Astrocyte (in vitro differentiated cells and primary cell): Measurements from ENCODE around the gene CPA4. TPM values are rescaled to one million over a fixed set of nuclear protein-coding genes. Genes with fewer than 3 reads are reported as not detected.

Experiments
- DNase-seq: peaks from one replicate; pipeline ENCODE4 v3.0.0-alpha.2; 2010; ENCODE audit warnings: low read depth
- FAIRE-seq: peaks from 2 replicates; lab custom pipeline; 2011; peaks lifted over from hg19 to GRCh38; lab: Jason Lieb, UNC
- H2AFZ ChIP-seq: 2 replicates; pipeline ENCODE4 v1.6.0; 2012; ENCODE audit warnings: low read depth, low read length, inconsistent platforms
- H3K27ac ChIP-seq: 2 replicates; pipeline ENCODE4 v1.5.1; 2011; ENCODE audit warnings: low read depth, low read length, inconsistent platforms
- H3K27me3 ChIP-seq: 2 replicates; pipeline ENCODE4 v1.6.0; 2011; ENCODE audit warnings: low read length, inconsistent platforms; ENCODE audit not compliant: insufficient read depth
- H3K36me3 ChIP-seq: 2 replicates; pipeline ENCODE4 v1.5.1; 2011; ENCODE audit warnings: low read length, inconsistent platforms; ENCODE audit not compliant: insufficient read depth
- H3K4me1 ChIP-seq: 2 replicates; pipeline ENCODE4 v1.5.1; 2011; ENCODE audit warnings: low read length, inconsistent platforms; ENCODE audit not compliant: insufficient read depth
- H3K4me2 ChIP-seq: 2 replicates; pipeline ENCODE4 v1.6.0; 2012; ENCODE audit warnings: low read length, inconsistent platforms
- H3K4me3 ChIP-seq: 2 replicates; pipeline ENCODE4 v1.5.1; 2011; ENCODE audit warnings: low read depth, mild to moderate bottlenecking, low read length, inconsistent platforms; ENCODE audit not compliant: insufficient read depth
- H3K79me2 ChIP-seq: 2 replicates; pipeline ENCODE4 v1.6.0; 2012; ENCODE audit warnings: mild to moderate bottlenecking, low read length, inconsistent platforms; ENCODE audit not compliant: insufficient read depth
- H3K9ac ChIP-seq: 2 replicates; pipeline ENCODE4 v1.6.0; 2012; ENCODE audit warnings: mild to moderate bottlenecking, low read length, inconsistent platforms
- H3K9me3 ChIP-seq: 2 replicates; pipeline ENCODE4 v1.5.1; 2012; ENCODE audit warnings: low read depth, mild to moderate bottlenecking, low read length, inconsistent platforms; ENCODE audit not compliant: insufficient read depth
- H4K20me1 ChIP-seq: 2 replicates; pipeline ENCODE4 v1.6.0; 2012; ENCODE audit warnings: low read length, inconsistent platforms; ENCODE audit not compliant: insufficient read depth
- H3K27ac Mint-ChIP-seq: one replicate; pipeline ENCODE4 v1.8.0; 2021; ENCODE audit warnings: mild to moderate bottlenecking, mixed read lengths; ENCODE audit not compliant: unreplicated experiment
- H3K27me3 Mint-ChIP-seq: one replicate; pipeline ENCODE4 v1.8.0; 2021; ENCODE audit warnings: low read depth, mixed read lengths; ENCODE audit not compliant: unreplicated experiment
- H3K36me3 Mint-ChIP-seq: one replicate; pipeline ENCODE4 v1.8.0; 2021; ENCODE audit warnings: low read depth, mixed read lengths; ENCODE audit not compliant: unreplicated experiment
- H3K4me1 Mint-ChIP-seq: one replicate; pipeline ENCODE4 v1.8.0; 2021; ENCODE audit warnings: low read depth, mixed read lengths; ENCODE audit not compliant: unreplicated experiment
- H3K4me3 Mint-ChIP-seq: one replicate; pipeline ENCODE4 v1.8.0; 2021; ENCODE audit warnings: mild to moderate bottlenecking, moderate library complexity, mixed read lengths; ENCODE audit not compliant: unreplicated experiment
- H3K9me3 Mint-ChIP-seq: one replicate; pipeline ENCODE4 v1.8.0; 2021; ENCODE audit warnings: mild to moderate bottlenecking, mixed read lengths; ENCODE audit not compliant: unreplicated experiment
- CTCF ChIP-seq: IDR thresholded peaks from 2 replicates; pipeline ENCODE4 v1.5.1; 2011; ENCODE audit warnings: low read depth, mild to moderate bottlenecking, inconsistent platforms, low read length, moderate library complexity; ENCODE audit not compliant: insufficient read depth
- EZH2 ChIP-seq: IDR thresholded peaks from 2 replicates; pipeline ENCODE4 v1.6.1; 2012; ENCODE audit warnings: mild to moderate bottlenecking, low read length, inconsistent platforms; ENCODE audit not compliant: insufficient read depth
- total RNA-seq: library from RNA; stranded (reverse); gene quantifications from 2 replicates; pipeline ENCODE4 v1.2.1, GENCODE V29; 2021

CPA4 gene
- total RNA-seq, 1 donor from 2014 or later: 111 TPM

GRCh38 chr7:130349911-130350782 is 57.2 kb downstream of the CPA4 start:
- DNase-seq (no peak), FAIRE-seq (no peak)
- no peak overlapping the region for H3K4me2 ChIP-seq
- no peak overlapping the region for H3K27ac ChIP-seq
- no peaks in the 10 kb centered on the region for H3K9me3 ChIP-seq
- H3K4me3 ChIP-seq: no peak overlapping the region
- Mint-ChIP-seq H3K27ac (no peak overlapping the region), H3K9me3 (no peaks in the 10 kb centered on the region), H3K4me3 (no peak overlapping the region), H3K4me1 (peaks cover 40% of the 10 kb centered on the region), H3K36me3 (no peaks in the 10 kb centered on the region), H3K27me3 (peaks cover 8% of the 10 kb centered on the region)
- H3K4me1 ChIP-seq: peaks cover 23% of the 10 kb centered on the region
- peak overlapping the region; percentile 6 for H2AFZ ChIP-seq
- no peak overlapping the region for H3K9ac ChIP-seq
- TF ChIP-seq EZH2: no peak
- TF ChIP-seq CTCF: no peak
- H3K36me3 ChIP-seq: no peaks in the 10 kb centered on the region
- H3K79me2 ChIP-seq: no peaks in the 10 kb centered on the region
- H4K20me1 ChIP-seq: no peaks in the 10 kb centered on the region
- no peaks in the 10 kb centered on the region for H3K27me3 ChIP-seq

- no peak overlapping the region for H3K4me3 Mint-ChIP-seq
- H3K9ac ChIP-seq: no peak overlapping the region
- no peaks in the 10 kb centered on the region for H3K27me3 ChIP-seq
- DNase-seq (no peak), FAIRE-seq (no peak)
- H3K79me2 ChIP-seq: no peaks in the 10 kb centered on the region
- TF ChIP-seq EZH2 (no peak), CTCF (no peak)
- peaks cover 44% of the 10 kb centered on the region for H3K4me1 Mint-ChIP-seq
- peak overlapping the region; percentile 13 for H2AFZ ChIP-seq
- no peaks in the 10 kb centered on the region for H3K9me3 Mint-ChIP-seq
- H3K27ac ChIP-seq: no peak overlapping the region
- H3K4me3 ChIP-seq: no peak overlapping the region
- peak overlapping the region; percentile 70 for H3K27ac Mint-ChIP-seq
- no peaks in the 10 kb centered on the region for H3K36me3 Mint-ChIP-seq
- peaks cover 8% of the 10 kb centered on the region for H3K27me3 Mint-ChIP-seq
- H3K4me2 ChIP-seq: peak overlapping the region; percentile 90
- H4K20me1 ChIP-seq: no peaks in the 10 kb centered on the region
- H3K4me1 ChIP-seq: peaks cover 31% of the 10 kb centered on the region
- H3K36me3 ChIP-seq: no peaks in the 10 kb centered on the region
- H3K9me3 ChIP-seq: no peaks in the 10 kb centered on the region
These were observed 58.2 kb downstream of the CPA4 start for GRCh38 chr7:130350945-130351790.
